Measurements from ENCODE around the gene ZCCHC17. TPM values are rescaled to one million over a fixed set of nuclear protein-coding genes. Genes with fewer than 3 reads are reported as not detected.

Gene ZCCHC17
- total RNA-seq, 2 experiments from 2014 or later: 7.3 to 7.6 TPM

DNA sequence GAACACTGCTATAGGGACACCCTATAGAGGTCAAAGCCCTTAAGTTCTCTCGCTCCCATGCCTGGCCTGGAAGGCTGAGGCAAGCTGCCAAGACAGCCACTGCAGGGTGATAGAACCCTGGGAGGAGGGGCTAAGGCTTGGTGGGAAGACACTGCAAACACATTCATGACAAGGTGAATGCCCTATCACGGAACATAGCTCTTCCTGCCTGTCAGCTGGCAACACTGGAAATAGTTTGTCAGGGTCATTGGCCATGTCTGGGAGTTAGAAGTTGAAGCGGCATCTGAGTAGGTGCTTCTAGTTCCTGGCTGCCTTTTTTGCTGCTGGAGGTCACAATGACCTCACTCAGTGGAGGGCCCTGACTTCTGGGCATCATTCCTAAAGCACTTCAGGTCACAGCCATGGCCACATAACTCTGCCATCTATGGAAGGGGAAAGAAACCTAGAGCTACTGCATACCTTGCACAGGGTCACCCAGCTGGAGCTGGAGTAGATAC lies 71.8 kb downstream of the ZCCHC17 start:
- H3K36me3 Mint-ChIP-seq (ENCODE audit: low read depth): peaks cover 36% of the 10 kb centered on the region
- ChIA-PET CTCF (no interaction called here), POLR2A (no interaction called here)

DNA sequence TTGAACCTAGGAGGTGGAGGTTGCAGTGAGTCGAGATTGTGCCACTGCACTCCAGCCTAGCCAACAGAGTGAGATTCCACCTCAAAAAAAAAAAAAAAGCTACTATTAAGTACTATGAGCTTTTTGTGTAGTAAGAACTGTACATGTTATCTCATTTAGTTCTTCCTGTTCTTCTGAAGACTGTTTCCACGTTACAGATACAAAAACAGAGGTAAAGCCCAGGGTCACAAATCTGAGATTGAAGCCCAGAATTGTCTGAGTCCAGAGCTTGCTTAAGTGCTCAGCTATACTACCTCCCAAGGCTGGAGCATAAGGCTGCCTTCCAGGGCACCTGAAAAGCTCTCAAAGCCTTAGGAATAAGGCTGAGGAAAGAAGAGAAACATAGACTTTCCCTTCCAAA lies 73.2 kb downstream of the ZCCHC17 start:
- Histone ChIP-seq H3K4me3 (ENCODE audit: low read length) (no peak overlapping the region), H3K4me1 (ENCODE audit: insufficient read depth, low read length) (peaks cover 15% of the 10 kb centered on the region), H3K27me3 (ENCODE audit: control insufficient read depth in 1 of 2, insufficient read depth in 2 of 2, low read length in 2 of 2) (peaks cover 0 to 4% of the 10 kb centered on the region in 2 experiments), H3K9me3 (ENCODE audit: control insufficient read depth in 1 of 2, insufficient read depth in 1 of 2, low read length in 2 of 2) (no peaks in the 10 kb centered on the region), H3K36me3 (ENCODE audit: insufficient read depth, low read length) (peaks cover 19% of the 10 kb centered on the region), H3K27ac (ENCODE audit: low read depth in 1 of 2, low read length in 2 of 2) (no peak overlapping the region)
- peaks cover 8% of the 10 kb centered on the region for H3K4me1 Mint-ChIP-seq (ENCODE audit: low read depth)
- intact Hi-C loops (cut with DNase I, micrococcal nuclease): no loop called here
- CTCF ChIA-PET: no interaction called here
- DNase-seq (no peak), ATAC-seq (ENCODE audit: poor library complexity) (no peak)
- no peaks in the 10 kb centered on the region for H3K9me3 Mint-ChIP-seq
- no peak overlapping the region for H3K4me3 Mint-ChIP-seq
- H3K36me3 Mint-ChIP-seq (ENCODE audit: low read depth): peaks cover 23% of the 10 kb centered on the region
- POLR2A ChIA-PET: no interaction called here
- TF ChIP-seq, protein P1, sequence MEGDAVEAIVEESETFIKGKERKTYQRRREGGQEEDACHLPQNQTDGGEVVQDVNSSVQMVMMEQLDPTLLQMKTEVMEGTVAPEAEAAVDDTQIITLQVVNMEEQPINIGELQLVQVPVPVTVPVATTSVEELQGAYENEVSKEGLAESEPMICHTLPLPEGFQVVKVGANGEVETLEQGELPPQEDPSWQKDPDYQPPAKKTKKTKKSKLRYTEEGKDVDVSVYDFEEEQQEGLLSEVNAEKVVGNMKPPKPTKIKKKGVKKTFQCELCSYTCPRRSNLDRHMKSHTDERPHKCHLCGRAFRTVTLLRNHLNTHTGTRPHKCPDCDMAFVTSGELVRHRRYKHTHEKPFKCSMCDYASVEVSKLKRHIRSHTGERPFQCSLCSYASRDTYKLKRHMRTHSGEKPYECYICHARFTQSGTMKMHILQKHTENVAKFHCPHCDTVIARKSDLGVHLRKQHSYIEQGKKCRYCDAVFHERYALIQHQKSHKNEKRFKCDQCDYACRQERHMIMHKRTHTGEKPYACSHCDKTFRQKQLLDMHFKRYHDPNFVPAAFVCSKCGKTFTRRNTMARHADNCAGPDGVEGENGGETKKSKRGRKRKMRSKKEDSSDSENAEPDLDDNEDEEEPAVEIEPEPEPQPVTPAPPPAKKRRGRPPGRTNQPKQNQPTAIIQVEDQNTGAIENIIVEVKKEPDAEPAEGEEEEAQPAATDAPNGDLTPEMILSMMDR (IDR thresholded peaks at IDR 0.05): no peak
- no peaks in the 10 kb centered on the region for H3K27me3 Mint-ChIP-seq
- no peak overlapping the region for H3K27ac Mint-ChIP-seq

More for the DNA sequence above, 71.8 kb downstream of the ZCCHC17 start:
- no peaks in the 10 kb centered on the region for H3K27me3 Mint-ChIP-seq
- no peak overlapping the region for H3K27ac Mint-ChIP-seq
- no peak overlapping the region for H3K27ac ChIP-seq (ENCODE audit: low read depth in 1 of 2, low read length in 2 of 2)
- no peak overlapping the region for H3K4me3 Mint-ChIP-seq
- intact Hi-C loops (cut with DNase I, micrococcal nuclease): no loop called here
- ATAC-seq (ENCODE audit: poor library complexity) (no peak), DNase-seq (no peak)
- peaks cover 33% of the 10 kb centered on the region for H3K36me3 ChIP-seq (ENCODE audit: insufficient read depth, low read length)
- H3K4me1 Mint-ChIP-seq (ENCODE audit: low read depth): peaks cover 5% of the 10 kb centered on the region
- H3K9me3 Mint-ChIP-seq: no peaks in the 10 kb centered on the region
- peaks cover 0 to 4% of the 10 kb centered on the region in 2 experiments for H3K27me3 ChIP-seq (ENCODE audit: control insufficient read depth in 1 of 2, insufficient read depth in 2 of 2, low read length in 2 of 2)
- H3K4me1 ChIP-seq (ENCODE audit: insufficient read depth, low read length): peaks cover 11% of the 10 kb centered on the region
- TF ChIP-seq, protein P1 (IDR thresholded peaks at IDR 0.05): no peak
- H3K4me3 ChIP-seq (ENCODE audit: low read length): no peak overlapping the region
- no peaks in the 10 kb centered on the region for H3K9me3 ChIP-seq (ENCODE audit: control insufficient read depth in 1 of 2, insufficient read depth in 1 of 2, low read length in 2 of 2)

DNA sequence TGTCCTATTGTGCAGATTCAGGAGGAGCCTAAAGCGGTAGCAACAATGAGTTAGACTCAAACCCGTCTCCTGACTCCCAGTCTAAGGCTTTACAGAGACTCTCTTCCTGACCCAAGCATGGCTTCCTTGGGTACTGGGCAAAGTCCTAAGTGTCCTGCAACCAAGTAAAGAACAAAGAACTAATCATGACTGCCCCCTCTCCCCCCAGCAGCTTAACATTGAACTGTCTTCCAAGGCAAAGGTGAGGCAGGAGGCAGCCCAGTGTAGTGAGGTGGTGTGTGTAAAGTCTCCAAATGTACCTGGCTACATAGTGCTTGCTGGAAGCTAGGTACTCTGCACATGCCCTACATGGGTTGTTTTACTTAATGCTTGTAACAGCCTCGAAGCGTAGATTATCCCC lies 73.7 kb downstream of the ZCCHC17 start:
- Mint-ChIP-seq H3K4me3 (no peak overlapping the region), H3K9me3 (no peaks in the 10 kb centered on the region), H3K4me1 (ENCODE audit: low read depth) (peaks cover 8% of the 10 kb centered on the region), H3K36me3 (ENCODE audit: low read depth) (peaks cover 17% of the 10 kb centered on the region), H3K27me3 (no peaks in the 10 kb centered on the region), H3K27ac (no peak overlapping the region)
- ATAC-seq (ENCODE audit: poor library complexity) (no peak), DNase-seq (no peak)
- ChIA-PET POLR2A (no interaction called here), CTCF (no interaction called here)
- TF ChIP-seq, protein P1 (IDR thresholded peaks at IDR 0.05): no peak
- Histone ChIP-seq H3K27me3 (ENCODE audit: control insufficient read depth in 1 of 2, insufficient read depth in 2 of 2, low read length in 2 of 2) (peaks cover 0 to 4% of the 10 kb centered on the region in 2 experiments), H3K9me3 (ENCODE audit: control insufficient read depth in 1 of 2, insufficient read depth in 1 of 2, low read length in 2 of 2) (no peaks in the 10 kb centered on the region), H3K36me3 (ENCODE audit: insufficient read depth, low read length) (peaks cover 15% of the 10 kb centered on the region), H3K4me1 (ENCODE audit: insufficient read depth, low read length) (peaks cover 15% of the 10 kb centered on the region), H3K4me3 (ENCODE audit: low read length) (no peak overlapping the region), H3K27ac (ENCODE audit: low read depth in 1 of 2, low read length in 2 of 2) (no peak overlapping the region)
- intact Hi-C loops (cut with DNase I, micrococcal nuclease): no loop called here

Data from CD4-positive, alpha-beta T cell (primary cell).